Fibroblast of villous mesenchyme (primary cell): ENCODE data around the gene LYRM1. TPM values are rescaled to one million over a fixed set of nuclear protein-coding genes. Genes with fewer than 3 reads are reported as not detected.
"Not testable (repeated sequence)": the region's sequence is repeated elsewhere in the genome, so short reads cannot be mapped to it uniquely, and the experiment has no call there.

Source experiments
- DNase-seq: peaks from one replicate; pipeline ENCODE4 v3.0.0-alpha.2; 2010; ENCODE audit warnings: low read depth
- H3K4me3 ChIP-seq: 2 replicates; pipeline ENCODE4 v1.5.1; 2011; ENCODE audit warnings: low read depth, mild to moderate bottlenecking, low read length
- CTCF ChIP-seq: IDR thresholded peaks from 2 replicates; pipeline ENCODE4 v1.5.1; 2012; ENCODE audit warnings: low read depth, mild to moderate bottlenecking, low read length; ENCODE audit not compliant: insufficient read depth
- total RNA-seq: library from RNA; depleted of rRNA; stranded (reverse); fragments of >200 nt; gene quantifications from 2 replicates; pipeline ENCODE4 v1.2.3, GENCODE V29; 2012

The LYRM1 gene
- total RNA-seq, 1 donor, result 59.2 TPM

GRCh38 chr16:20918486-20919239, 18.1 kb downstream of the LYRM1 start:
- TF ChIP-seq CTCF, result no peak
- H3K4me3 ChIP-seq, result no peak overlapping the region
- DNase-seq, result peak; percentile 85

GRCh38 chr16:20920091-20920490, 19.5 kb downstream of the LYRM1 start:
- TF ChIP-seq CTCF, result no peak

GRCh38 chr16:20920799-20921198, 20.2 kb downstream of the LYRM1 start:
- no peak for TF ChIP-seq CTCF
- DNase-seq, result no peak
- H3K4me3 ChIP-seq, result no peak overlapping the region

More at GRCh38 chr16:20920091-20920490, 19.5 kb downstream of the LYRM1 start:
- DNase-seq, result no peak
- H3K4me3 ChIP-seq, result no peak overlapping the region

GRCh38 chr16:20923876-20924275, 23.3 kb downstream of the LYRM1 start:
- DNase-seq, result no peak

GRCh38 chr16:20925751-20926150, 25.2 kb downstream of the LYRM1 start:
- no peak for TF ChIP-seq CTCF
- no peak overlapping the region for H3K4me3 ChIP-seq
- DNase-seq, result no peak

More at GRCh38 chr16:20923876-20924275, 23.3 kb downstream of the LYRM1 start:
- TF ChIP-seq CTCF, result no peak
- no peak overlapping the region for H3K4me3 ChIP-seq

- H3K4me3 ChIP-seq, result no peak overlapping the region
- no peak for TF ChIP-seq CTCF
- DNase-seq, result peak; percentile 53
Observed at GRCh38 chr16:20928774-20929411, 28.3 kb downstream of the LYRM1 start.

- DNase-seq, result peak; percentile 45
- H3K4me3 ChIP-seq, result not testable (repeated sequence)
Observed at GRCh38 chr16:20929676-20930364, 29.2 kb downstream of the LYRM1 start.
